GM21515 (cell line): ENCODE results near the gene RHBDL3.

Experiments used
- ATAC-seq: cut with Tn5 transposase; IDR thresholded peaks from one replicate; pipeline ENCODE4 v1.9.1; 2021; ENCODE audit not compliant: unreplicated experiment

The RHBDL3 gene

DNA sequence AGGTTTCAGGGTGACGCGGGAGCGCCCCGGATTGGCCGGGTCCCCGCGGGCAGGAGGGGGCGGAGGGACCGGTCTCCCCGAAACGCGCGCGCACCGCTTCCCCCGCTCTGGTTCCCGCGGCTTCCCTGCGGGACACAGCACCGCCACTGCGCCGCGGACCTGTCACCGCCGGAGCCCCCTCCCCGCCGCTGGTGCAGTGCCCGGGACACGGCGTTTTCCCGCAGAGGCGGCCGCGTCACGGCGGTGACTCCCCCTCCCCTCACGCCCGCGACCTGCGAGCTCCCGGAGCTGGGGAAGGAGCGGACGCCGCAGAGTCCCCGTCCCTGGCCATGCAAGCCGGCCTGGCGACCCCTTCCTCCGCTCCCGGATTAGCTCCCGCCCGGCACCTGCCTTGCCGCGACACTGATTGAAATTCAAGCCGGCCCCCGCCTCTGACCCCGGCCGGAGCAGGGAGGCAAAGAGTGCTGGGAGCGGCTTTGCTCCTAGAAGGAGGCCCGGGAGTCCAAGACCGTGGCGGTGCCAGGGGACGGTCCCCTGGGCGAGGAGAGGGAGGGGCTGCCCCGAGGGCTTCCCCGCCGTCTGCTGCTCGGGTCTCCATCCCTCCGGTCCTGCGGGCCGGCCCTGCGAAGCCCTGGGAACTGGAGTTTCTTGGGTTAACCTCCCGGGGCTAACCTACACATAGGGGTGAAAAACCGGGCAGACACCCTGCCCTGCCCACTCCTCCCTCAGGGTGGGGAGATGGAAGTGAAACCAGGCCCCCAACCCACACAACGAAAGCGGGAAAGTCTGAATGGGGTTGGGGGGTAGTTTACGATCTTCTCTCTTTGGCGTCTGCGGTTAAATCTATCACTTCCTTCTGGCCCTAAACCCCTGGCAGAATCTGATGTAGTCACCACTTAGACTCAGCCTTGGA is 1.0 kb downstream of the RHBDL3 start:
- ATAC-seq: no peak

- no peak for ATAC-seq
Measured at GRCh38 chr17:32267690-32268205, 2.1 kb downstream of the RHBDL3 start.

GRCh38 chr17:32268734-32269288 is 3.2 kb downstream of the RHBDL3 start:
- no peak for ATAC-seq

DNA sequence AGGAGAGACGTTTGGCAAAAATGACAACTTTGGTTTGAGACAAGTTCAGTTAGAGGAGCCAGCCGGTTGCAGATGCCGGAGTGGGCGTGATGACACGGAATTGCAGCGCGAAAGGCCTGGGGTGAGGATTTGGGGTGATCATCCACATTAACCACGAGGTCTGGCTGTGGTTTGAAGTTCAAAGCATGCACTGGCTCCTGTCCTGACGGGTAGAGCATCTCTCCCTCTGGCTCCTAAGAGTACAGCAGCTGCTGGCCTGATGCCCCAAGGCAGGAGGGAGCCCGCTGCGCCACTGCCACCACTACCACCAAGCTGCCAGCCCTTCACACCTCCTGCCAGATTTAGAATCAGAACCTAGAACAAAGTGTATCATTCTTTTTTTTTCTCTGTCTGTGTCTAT is 3.7 kb downstream of the RHBDL3 start:
- ATAC-seq: no peak

- no peak for ATAC-seq
Measured at GRCh38 chr17:32271844-32272243, 6.2 kb downstream of the RHBDL3 start.

GRCh38 chr17:32274101-32274500 is 8.5 kb downstream of the RHBDL3 start:
- ATAC-seq: no peak

DNA sequence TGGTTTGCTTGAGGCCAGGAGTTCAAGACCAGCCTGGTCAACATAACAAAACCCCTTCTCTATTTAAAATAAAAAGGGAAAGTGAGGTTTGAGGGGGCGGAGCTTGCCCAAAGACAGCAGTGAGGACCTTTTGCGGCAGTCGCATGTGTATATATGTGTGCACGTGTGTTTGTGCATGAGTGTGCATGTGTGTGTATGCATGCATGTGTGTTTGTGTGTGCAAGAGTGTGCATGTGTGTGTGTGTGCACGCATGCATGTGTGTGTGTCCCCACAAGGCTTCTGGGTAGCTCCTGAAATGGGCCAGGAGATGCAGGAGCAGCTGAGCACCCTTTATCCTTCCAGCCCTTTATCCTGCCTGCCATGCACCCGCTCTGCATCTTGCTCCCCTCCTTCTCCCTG is 9.0 kb downstream of the RHBDL3 start:
- ATAC-seq: no peak

DNA sequence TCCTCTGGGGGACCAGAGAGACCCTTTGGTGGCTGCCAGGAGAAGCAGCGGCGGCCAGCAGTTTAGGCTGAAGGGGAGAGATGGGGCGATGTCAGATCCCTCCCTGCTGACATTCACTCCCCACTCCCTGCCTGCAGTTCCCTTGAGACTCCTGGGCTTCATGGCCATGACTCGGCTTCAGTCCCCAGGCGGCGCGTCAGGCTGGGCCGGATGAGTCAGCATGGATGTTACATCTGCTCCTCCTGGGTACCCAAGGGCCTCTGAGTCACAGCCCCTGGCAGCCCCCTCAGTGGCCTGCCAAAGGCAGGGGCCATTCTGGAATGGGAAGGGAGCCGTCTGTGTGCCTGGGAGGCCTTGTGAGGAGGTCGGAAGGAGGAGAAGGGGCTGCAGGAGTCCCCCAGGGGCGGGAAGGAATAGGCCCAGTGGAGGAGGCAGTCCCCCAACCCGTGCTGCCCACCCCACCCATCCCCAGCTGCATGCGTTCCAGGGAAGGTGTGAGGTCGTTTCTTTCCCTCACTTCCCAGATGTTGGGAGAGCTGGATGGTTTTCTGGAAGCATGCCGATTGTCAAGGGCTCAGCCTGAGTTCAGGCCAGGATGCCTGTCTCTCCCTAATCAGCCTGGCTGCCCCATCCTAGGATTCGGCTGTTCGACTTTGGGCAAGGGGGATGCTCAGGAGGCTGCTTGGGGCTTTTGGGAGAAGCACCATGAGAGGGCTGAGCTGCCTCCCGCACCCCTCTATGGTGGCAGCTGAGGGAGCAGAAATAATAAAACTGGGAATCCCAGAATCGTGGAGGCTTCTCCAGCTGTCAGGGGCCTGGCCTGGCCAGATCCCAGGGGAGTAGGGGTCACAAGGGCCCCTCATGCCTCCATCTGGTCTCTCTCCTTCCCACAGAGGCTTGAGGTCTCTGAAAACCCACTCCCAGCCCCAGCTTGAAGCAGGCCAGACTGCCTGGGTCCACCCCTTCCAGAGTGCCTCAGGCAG is 9.7 kb downstream of the RHBDL3 start:
- no peak for ATAC-seq

DNA sequence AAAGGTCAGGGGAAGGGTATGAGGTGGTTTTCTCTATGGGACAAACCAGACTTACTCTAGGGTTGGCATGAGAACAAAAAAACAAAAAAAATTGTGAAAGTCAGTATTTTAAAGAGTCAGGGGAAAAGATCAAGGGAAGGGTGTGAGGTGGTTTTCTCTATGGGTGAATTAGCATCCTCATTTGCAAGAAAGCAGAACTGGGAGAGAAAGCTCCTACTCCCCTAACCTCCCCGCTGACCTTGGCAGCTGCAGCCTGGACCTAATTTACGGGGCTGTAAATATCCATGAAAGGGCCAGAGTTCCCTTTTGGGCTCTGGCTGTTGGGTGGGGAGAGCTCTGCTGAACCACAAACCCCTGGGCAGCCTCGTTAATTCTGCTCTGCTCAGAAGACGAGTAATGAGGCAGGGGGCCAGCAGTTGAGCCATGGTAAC is 10.6 kb downstream of the RHBDL3 start:
- no peak for ATAC-seq

GRCh38 chr17:32277284-32277683 is 11.7 kb downstream of the RHBDL3 start:
- no peak for ATAC-seq

DNA sequence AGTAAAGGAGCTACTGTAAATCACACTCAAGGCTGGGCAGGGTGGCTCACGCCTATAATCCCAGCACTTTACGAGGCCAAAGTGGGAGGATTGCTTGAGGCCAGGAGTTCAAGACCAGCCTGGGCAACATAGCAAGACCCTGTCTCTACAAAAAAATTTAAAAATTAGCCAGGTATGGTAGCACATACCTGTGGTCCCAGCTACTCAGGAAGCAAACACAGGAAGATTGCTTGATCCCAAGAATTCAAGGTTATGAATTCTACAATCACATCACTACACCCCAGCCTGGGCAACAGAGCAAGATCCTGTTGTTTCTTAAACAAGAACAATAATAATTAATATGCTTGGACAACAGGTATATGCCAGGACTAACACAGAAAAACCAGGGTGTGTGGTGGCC is 13.2 kb downstream of the RHBDL3 start:
- no peak for ATAC-seq

- ATAC-seq: no peak
Measured at GRCh38 chr17:32279891-32280716, 14.5 kb downstream of the RHBDL3 start.

DNA sequence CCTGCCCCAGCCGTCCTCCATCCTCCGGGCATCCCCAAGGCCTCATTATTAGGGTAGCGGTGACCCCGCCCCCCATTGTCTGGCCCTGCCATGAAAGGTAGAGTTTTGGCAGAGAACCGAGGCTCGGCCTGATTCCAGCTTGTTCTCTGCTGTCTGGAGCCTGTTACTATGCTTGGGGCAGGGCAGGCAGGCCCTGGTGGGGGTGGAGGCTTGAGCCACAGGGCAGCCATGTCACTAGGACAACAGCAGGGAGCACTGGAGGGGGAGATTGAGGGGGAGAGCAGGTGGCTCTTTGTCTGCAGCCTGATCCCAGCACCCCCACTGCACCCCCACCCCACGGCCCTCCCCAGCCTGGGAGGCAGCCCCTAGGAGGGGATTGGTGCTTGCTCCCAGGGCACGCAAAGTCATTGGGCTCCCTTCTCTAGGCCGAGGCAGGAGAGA is 15.4 kb downstream of the RHBDL3 start:
- no peak for ATAC-seq

- ATAC-seq: no peak
Measured at GRCh38 chr17:32283745-32284201, 18.1 kb downstream of the RHBDL3 start.

- ATAC-seq: no peak
Measured at GRCh38 chr17:32285306-32285705, 19.7 kb downstream of the RHBDL3 start.

GRCh38 chr17:32285746-32286517 is 20.3 kb downstream of the RHBDL3 start:
- no peak for ATAC-seq

- ATAC-seq: no peak
Measured at GRCh38 chr17:32286518-32286900, 20.9 kb downstream of the RHBDL3 start.

- no peak for ATAC-seq
Measured at GRCh38 chr17:32287804-32288511, 22.3 kb downstream of the RHBDL3 start.

GRCh38 chr17:32288615-32289014 is 23.0 kb downstream of the RHBDL3 start:
- no peak for ATAC-seq
